ENCODE results near the gene TMBIM6.

TMBIM6 gene

DNA sequence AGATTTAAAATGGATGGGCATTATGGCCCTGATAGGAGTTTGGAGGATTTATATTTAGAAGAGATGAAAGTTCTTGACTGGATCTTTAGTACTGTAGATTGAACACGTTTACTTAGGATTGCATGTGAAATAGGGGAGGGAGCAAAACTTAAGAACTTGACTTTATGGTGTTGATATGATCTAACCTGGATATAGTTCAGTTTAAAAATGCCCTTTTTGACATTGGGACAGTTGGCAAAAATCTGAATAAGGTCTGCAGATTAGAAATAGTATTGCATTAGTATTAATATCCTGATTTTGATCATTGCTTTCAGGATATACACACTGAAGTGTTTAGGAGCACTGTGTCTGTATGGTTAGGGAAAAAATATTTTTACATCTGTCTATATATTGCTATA lies 9.6 kb downstream of the TMBIM6 start:
- TF ChIP-seq, protein P1, sequence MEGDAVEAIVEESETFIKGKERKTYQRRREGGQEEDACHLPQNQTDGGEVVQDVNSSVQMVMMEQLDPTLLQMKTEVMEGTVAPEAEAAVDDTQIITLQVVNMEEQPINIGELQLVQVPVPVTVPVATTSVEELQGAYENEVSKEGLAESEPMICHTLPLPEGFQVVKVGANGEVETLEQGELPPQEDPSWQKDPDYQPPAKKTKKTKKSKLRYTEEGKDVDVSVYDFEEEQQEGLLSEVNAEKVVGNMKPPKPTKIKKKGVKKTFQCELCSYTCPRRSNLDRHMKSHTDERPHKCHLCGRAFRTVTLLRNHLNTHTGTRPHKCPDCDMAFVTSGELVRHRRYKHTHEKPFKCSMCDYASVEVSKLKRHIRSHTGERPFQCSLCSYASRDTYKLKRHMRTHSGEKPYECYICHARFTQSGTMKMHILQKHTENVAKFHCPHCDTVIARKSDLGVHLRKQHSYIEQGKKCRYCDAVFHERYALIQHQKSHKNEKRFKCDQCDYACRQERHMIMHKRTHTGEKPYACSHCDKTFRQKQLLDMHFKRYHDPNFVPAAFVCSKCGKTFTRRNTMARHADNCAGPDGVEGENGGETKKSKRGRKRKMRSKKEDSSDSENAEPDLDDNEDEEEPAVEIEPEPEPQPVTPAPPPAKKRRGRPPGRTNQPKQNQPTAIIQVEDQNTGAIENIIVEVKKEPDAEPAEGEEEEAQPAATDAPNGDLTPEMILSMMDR (IDR thresholded peaks at IDR 0.05; ENCODE audit: low read depth, low read length) = no peak
- peaks cover 66% of the 10 kb centered on the region for H3K36me3 ChIP-seq

DNA sequence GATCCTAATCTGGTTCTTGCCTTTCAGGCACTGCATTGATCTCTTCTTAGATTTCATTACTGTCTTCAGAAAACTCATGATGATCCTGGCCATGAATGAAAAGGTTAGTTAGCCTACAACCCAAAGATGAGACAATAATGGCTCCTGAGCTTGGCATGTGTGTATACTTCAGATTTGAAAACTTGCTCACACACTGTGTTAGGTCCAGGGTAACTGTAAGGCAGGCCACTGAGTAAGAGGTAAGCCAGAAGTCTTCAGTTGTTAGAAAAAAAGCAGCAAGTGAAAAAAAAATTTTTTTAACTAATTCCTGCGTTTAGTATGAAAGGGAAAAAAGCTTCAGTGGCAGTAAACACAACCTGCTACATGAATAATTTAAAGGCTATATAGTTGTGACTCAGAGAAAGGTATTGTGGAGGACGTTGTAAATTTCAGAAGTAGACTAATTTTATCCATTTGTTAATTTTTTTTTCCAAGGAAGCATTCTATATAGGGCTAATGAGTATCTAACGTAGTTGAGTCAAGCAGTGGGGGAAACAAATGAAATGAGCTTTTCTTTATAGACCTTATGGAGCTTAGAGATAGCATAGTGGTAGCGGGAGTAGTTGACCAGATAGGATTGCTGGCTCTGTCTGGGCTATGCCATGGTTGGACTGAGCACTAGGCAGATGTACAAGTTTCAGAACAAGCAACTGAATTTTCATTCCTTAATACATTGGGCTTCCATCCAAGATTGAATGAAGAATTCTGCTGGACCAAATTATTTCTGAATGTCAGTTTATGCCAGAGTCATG lies 20.5 kb downstream of the TMBIM6 start:
- no peak overlapping the region for H3K27ac ChIP-seq

More for the DNA sequence above, 9.6 kb downstream of the TMBIM6 start:
- no peak for DNase-seq
- H3K9me3 ChIP-seq (ENCODE audit: severe bottlenecking) = no peaks in the 10 kb centered on the region
- H3K4me3 ChIP-seq (ENCODE audit: low read depth, low read length) = no peak overlapping the region
- no peaks in the 10 kb centered on the region for H3K27me3 ChIP-seq (ENCODE audit: insufficient read depth, low read depth, severe bottlenecking)
- no peak overlapping the region for H3K27ac ChIP-seq

DNA sequence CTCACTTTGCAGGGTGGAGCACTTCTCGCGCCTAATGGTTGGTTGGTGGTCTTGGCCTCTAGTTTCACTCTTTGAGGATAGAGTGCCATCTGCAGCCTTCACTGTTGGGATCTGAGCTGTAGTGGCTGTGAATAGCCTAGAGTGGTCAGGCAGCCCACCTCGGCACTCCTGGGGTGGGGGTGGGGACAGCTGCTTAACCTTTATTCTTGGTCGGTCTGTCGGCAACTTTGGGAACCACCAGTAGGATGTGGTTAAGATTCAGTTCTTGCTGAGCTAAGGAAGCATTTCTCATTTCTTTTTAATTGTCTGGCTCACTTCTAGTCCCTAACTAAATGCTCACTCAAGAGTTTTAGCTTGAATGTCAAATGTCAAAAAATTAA lies 21.1 kb downstream of the TMBIM6 start:
- Histone ChIP-seq H3K27ac (no peak overlapping the region), H3K27me3 (ENCODE audit: insufficient read depth, low read depth, severe bottlenecking) (no peaks in the 10 kb centered on the region), H3K9me3 (ENCODE audit: severe bottlenecking) (no peaks in the 10 kb centered on the region), H3K4me3 (ENCODE audit: low read depth, low read length) (no peak overlapping the region), H3K36me3 (peaks cover 75% of the 10 kb centered on the region)
- TF ChIP-seq, protein P1 (IDR thresholded peaks at IDR 0.05; ENCODE audit: low read depth, low read length) = no peak
- no peak for DNase-seq

More for the DNA sequence above, 20.5 kb downstream of the TMBIM6 start:
- no peaks in the 10 kb centered on the region for H3K9me3 ChIP-seq (ENCODE audit: severe bottlenecking)
- DNase-seq = no peak
- H3K36me3 ChIP-seq = peaks cover 81% of the 10 kb centered on the region
- no peak overlapping the region for H3K4me3 ChIP-seq (ENCODE audit: low read depth, low read length)
- TF ChIP-seq, protein P1 (IDR thresholded peaks at IDR 0.05; ENCODE audit: low read depth, low read length) = no peak
- H3K27me3 ChIP-seq (ENCODE audit: insufficient read depth, low read depth, severe bottlenecking) = no peaks in the 10 kb centered on the region

DNA sequence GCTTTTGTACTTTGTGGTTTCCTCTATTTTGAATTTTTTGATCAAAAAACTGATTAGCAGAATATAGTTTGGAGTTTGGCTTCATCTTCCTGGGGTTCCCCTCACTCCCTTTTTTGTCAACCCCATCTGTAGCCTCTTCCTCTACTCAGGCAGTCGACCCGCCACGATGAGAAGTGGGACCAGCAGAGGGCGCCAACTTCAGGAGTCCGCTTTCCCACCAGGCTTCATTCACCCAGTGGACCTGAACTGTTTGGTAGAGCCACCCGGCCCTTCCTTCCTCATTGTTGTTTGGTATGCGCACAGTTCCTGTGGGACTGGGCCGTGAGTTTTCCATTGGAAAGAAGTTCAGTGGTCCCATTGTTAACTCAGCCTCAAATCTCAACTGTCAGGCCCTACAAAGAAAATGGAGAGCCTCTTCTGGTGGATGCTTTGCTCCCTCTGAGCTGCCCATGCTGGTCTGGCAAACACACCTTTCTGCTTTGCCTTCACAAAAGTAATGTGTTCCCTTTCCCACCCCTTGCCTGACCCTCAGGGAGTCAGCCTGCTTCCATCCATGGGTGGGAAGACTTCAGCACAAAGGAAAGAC lies 21.7 kb downstream of the TMBIM6 start:
- H3K27me3 ChIP-seq (ENCODE audit: insufficient read depth, low read depth, severe bottlenecking) = no peaks in the 10 kb centered on the region
- H3K9me3 ChIP-seq (ENCODE audit: severe bottlenecking) = no peaks in the 10 kb centered on the region
- H3K4me3 ChIP-seq (ENCODE audit: low read depth, low read length) = no peak overlapping the region
- TF ChIP-seq, protein P1 (IDR thresholded peaks at IDR 0.05; ENCODE audit: low read depth, low read length) = peak; percentile 87
- no peak overlapping the region for H3K27ac ChIP-seq
- peaks cover 70% of the 10 kb centered on the region for H3K36me3 ChIP-seq
- DNase-seq = peak; percentile 74

DNA sequence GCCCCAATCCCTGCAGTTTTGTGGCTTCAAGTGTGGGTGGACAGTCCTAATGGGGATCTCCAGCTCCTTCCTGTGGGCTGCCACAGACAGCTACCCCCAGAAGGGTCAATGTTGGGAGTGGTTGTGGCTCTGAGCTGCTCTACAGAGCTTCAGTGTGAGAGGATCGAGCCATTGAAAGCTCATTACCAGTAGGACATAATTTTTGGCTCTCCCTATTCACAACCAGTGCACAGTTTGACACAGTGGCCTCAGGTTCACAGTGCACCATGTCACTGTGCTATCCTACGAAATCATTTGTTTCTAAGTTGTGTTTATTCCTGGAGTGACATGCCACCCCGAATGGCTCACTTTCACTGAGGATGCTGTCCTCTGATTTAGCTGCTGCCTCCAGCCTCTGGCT lies 22.8 kb downstream of the TMBIM6 start:
- H3K4me3 ChIP-seq (ENCODE audit: low read depth, low read length) = no peak overlapping the region
- H3K27me3 ChIP-seq (ENCODE audit: insufficient read depth, low read depth, severe bottlenecking) = no peaks in the 10 kb centered on the region
- H3K27ac ChIP-seq = no peak overlapping the region
- DNase-seq = no peak
- no peaks in the 10 kb centered on the region for H3K9me3 ChIP-seq (ENCODE audit: severe bottlenecking)
- peaks cover 59% of the 10 kb centered on the region for H3K36me3 ChIP-seq
- TF ChIP-seq, protein P1 (IDR thresholded peaks at IDR 0.05; ENCODE audit: low read depth, low read length) = no peak
